ENCODE measurements around the gene ESF1. TPM values are rescaled to one million over a fixed set of nuclear protein-coding genes. Genes with fewer than 3 reads are reported as not detected.

The ESF1 gene
- total and polyA plus RNA-seq, 12 donors: 3.6 to 25.4 (median 13.0) TPM

DNA sequence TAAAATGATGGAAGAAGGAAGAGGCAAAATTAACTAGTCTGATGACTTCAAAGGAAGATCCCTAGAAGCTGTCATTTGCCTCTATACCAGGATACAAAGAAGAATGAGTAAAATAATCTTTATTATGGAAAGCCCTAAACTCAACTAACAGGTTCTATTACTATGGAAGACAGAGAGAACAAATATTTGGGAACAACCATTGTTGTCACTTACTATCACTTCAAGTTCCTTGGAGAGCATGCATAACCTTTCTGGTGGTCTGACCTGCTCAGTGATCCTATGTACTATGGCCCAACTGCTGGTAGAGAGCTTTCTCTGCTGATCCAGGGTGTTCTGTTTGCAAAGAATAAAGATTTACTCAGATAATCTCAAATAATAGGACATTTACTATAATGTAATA lies 83.2 kb downstream of the ESF1 start:
- intact Hi-C loops (cut with DNase I): no loop called here
- no peak for DNase-seq
- no peak overlapping the region for H3K4me3 ChIP-seq
- no peaks in the 10 kb centered on the region for H3K9me3 ChIP-seq (replicated peaks in 1 of 3)
- no peaks in the 10 kb centered on the region for H3K36me3 ChIP-seq (replicated peaks in 1 of 2)
- H3K27ac ChIP-seq: no peak overlapping the region
- no peaks in the 10 kb centered on the region for H3K27me3 ChIP-seq
- TF ChIP-seq CTCF (IDR thresholded peaks at IDR 0.05) (no peak), POLR2A (IDR thresholded peaks at IDR 0.05) (no peak)
- H3K4me1 ChIP-seq (replicated peaks in 1 of 2): no peaks in the 10 kb centered on the region

- no peak for TF ChIP-seq CTCF (IDR thresholded peaks at IDR 0.05)
- no peak for TF ChIP-seq POLR2A (IDR thresholded peaks at IDR 0.05)
- no peak overlapping the region for H3K4me3 ChIP-seq
- H3K4me1 ChIP-seq (replicated peaks in 1 of 2): no peaks in the 10 kb centered on the region
- no peak overlapping the region for H3K27ac ChIP-seq
- no peaks in the 10 kb centered on the region for H3K36me3 ChIP-seq (replicated peaks in 1 of 2)
- DNase-seq: no peak
- H3K9me3 ChIP-seq (replicated peaks in 1 of 3): no peaks in the 10 kb centered on the region
- H3K27me3 ChIP-seq: no peaks in the 10 kb centered on the region
- intact Hi-C loops (cut with DNase I): no loop called here
Measured at GRCh38 chr20:13700761-13701160, 84.0 kb downstream of the ESF1 start.

GRCh38 chr20:13694420-13695150 lies 90.1 kb downstream of the ESF1 start:
- Histone ChIP-seq H3K36me3 (replicated peaks in 1 of 2) (no peaks in the 10 kb centered on the region), H3K4me3 (no peak overlapping the region), H3K4me1 (replicated peaks in 1 of 2) (no peaks in the 10 kb centered on the region), H3K27ac (no peak overlapping the region), H3K9me3 (replicated peaks in 1 of 3) (no peaks in the 10 kb centered on the region), H3K27me3 (no peaks in the 10 kb centered on the region)
- WGBS, 4 donors: 84 to 93% (median 90%) methylated on average over 8 of the region's 8 CpGs
- DNase-seq: no peak
- intact Hi-C loops (cut with DNase I): no loop called here
- no peak for TF ChIP-seq CTCF (IDR thresholded peaks at IDR 0.05)
- TF ChIP-seq POLR2A (IDR thresholded peaks at IDR 0.05): no peak

- TF ChIP-seq CTCF (IDR thresholded peaks at IDR 0.05) (no peak), POLR2A (IDR thresholded peaks at IDR 0.05) (no peak)
Measured at GRCh38 chr20:13692802-13693736, 91.7 kb downstream of the ESF1 start.

More at GRCh38 chr20:13692802-13693736, 91.7 kb downstream of the ESF1 start:
- Histone ChIP-seq H3K9me3 (replicated peaks in 1 of 3) (no peaks in the 10 kb centered on the region), H3K4me3 (no peak overlapping the region), H3K27ac (no peak overlapping the region), H3K4me1 (replicated peaks in 1 of 2) (no peaks in the 10 kb centered on the region), H3K36me3 (replicated peaks in 1 of 2) (no peaks in the 10 kb centered on the region), H3K27me3 (no peaks in the 10 kb centered on the region)
- WGBS, 4 donors: 88 to 91% (median 90%) methylated on average over 10 to 11 of the region's 11 CpGs
- intact Hi-C loops (cut with DNase I): no loop called here
- DNase-seq: no peak

All from adrenal gland (tissue), 12 donors.